B cell (primary cell): ENCODE data around the gene PBXIP1. TPM values are rescaled to one million over a fixed set of nuclear protein-coding genes. Genes with fewer than 3 reads are reported as not detected.
A peak's percentile ranks its signal among the peaks of the same experiment; 100 is the strongest.

ENCODE experiments used
- ATAC-seq: fragments of 200-7000 bp; cut with Tn5 transposase; one replicate; pipeline ENCODE4 v1.10.0; 2021; ENCODE audit warnings: low read depth, mild to moderate bottlenecking, moderate number of reproducible peaks, moderate library complexity
- CTCF ChIA-PET: fragments of 350-600 bp; sonication (Branson Sonifier 250); formaldehyde crosslinking; loops from one replicate; lab custom pipeline; 2021; ENCODE audit warnings: antibody characterized with exemption, inconsistent platforms; lab: Charles Lee
- POLR2A ChIA-PET: fragments of 350-600 bp; sonication (Branson Sonifier 250); formaldehyde crosslinking; loops from one replicate; lab custom pipeline; 2021; ENCODE audit warnings: antibody characterized with exemption; lab: Charles Lee
- DNase-seq: peaks from one replicate; pipeline ENCODE4 v3.0.0; 2013
- H2AFZ ChIP-seq: 2 replicates; pipeline ENCODE4 v1.6.1; 2012; ENCODE audit warnings: mild to moderate bottlenecking, low read depth, low read length; ENCODE audit not compliant: insufficient read depth, poor library complexity, severe bottlenecking
- H3K27ac ChIP-seq, 2 donors: 1 replicate in 1 of 2; 2 replicates in 1 of 2; pipeline ENCODE4 v1.5.1; 2012 to 2013; ENCODE audit warnings: low read length in 2 of 2, mild to moderate bottlenecking in 2 of 2, moderate library complexity in 1 of 2
- H3K27me3 ChIP-seq, 4 experiments: fragments of 200-600 bp in 1 of 4; sonication (generic) in 1 of 4; replicated peaks in 1 of 4; 1 replicate in 2 of 4; 2 replicates in 2 of 4; pipeline versions ENCODE4 v1.6.1 to v1.7.0; 2013 to 2016; ENCODE audit warnings: low read length in 3 of 4, mild to moderate bottlenecking in 2 of 4, mixed read lengths in 1 of 4, moderate library complexity in 1 of 4; ENCODE audit not compliant: insufficient read depth in 4 of 4, control insufficient read depth in 3 of 4; ENCODE audit errors: control extremely low read depth in 1 of 4
- H3K36me3 ChIP-seq, 2 experiments: replicated peaks in 1 of 2; 1 replicate in 1 of 2; 2 replicates in 1 of 2; pipeline versions ENCODE4 v1.6.1 to v1.7.1; 2013; ENCODE audit warnings: low read length in 1 of 2; ENCODE audit not compliant: insufficient read depth in 2 of 2, control insufficient read depth in 1 of 2; ENCODE audit errors: control extremely low read depth in 1 of 2, extremely low read depth in 1 of 2
- H3K4me1 ChIP-seq, 2 donors: fragments of 200-600 bp in 1 of 2; sonication (generic) in 1 of 2; 1 replicate in 1 of 2; 2 replicates in 1 of 2; pipeline versions ENCODE4 v1.5.1 to v1.6.1; 2013 to 2017; ENCODE audit warnings: low read length in 2 of 2; ENCODE audit not compliant: control insufficient read depth in 2 of 2, insufficient read depth in 2 of 2
- H3K4me2 ChIP-seq: replicated peaks from 2 replicates; pipeline ENCODE3; 2012; ENCODE audit warnings: mild to moderate bottlenecking, low read depth, low read length; ENCODE audit not compliant: poor library complexity, severe bottlenecking
- H3K4me3 ChIP-seq, 5 experiments: fragments of 200-600 bp in 1 of 5; sonication (generic) in 1 of 5; 1 replicate in 3 of 5; 2 replicates in 2 of 5; pipeline versions ENCODE4 v1.5.1 to v1.7.0; 2011 to 2016; ENCODE audit warnings: low read length in 4 of 5, mild to moderate bottlenecking in 4 of 5, low read depth in 2 of 5, control low read depth in 1 of 5, moderate library complexity in 1 of 5; ENCODE audit not compliant: insufficient read depth in 1 of 5; ENCODE audit errors: control extremely low read depth in 1 of 5, extremely low read depth in 1 of 5
- H3K79me2 ChIP-seq: fragments of 200-600 bp; sonication (generic); one replicate; pipeline ENCODE4 v1.6.0; 2016; ENCODE audit warnings: low read length; ENCODE audit not compliant: control insufficient read depth, insufficient read depth
- H3K9ac ChIP-seq: fragments of 200-600 bp; sonication (generic); 2 replicates; pipeline ENCODE4 v1.6.1; 2017; ENCODE audit warnings: mild to moderate bottlenecking, low read length, moderate library complexity
- H3K9me3 ChIP-seq, 3 donors: one replicate each; pipeline versions ENCODE4 v1.6.1 to v1.7.1; 2013; ENCODE audit warnings: low read length in 2 of 3; ENCODE audit not compliant: control insufficient read depth in 2 of 3, insufficient read depth in 1 of 3; ENCODE audit errors: control extremely low read depth in 1 of 3
- H4K20me1 ChIP-seq: 2 replicates; pipeline ENCODE4 v1.6.0; 2012; ENCODE audit warnings: mild to moderate bottlenecking, low read length; ENCODE audit not compliant: insufficient read depth, control insufficient read depth, poor library complexity, severe bottlenecking
- H3K27ac Mint-ChIP-seq: one replicate; pipeline ENCODE4 v1.8.0; 2021; ENCODE audit warnings: mixed read lengths
- H3K27me3 Mint-ChIP-seq: one replicate; pipeline ENCODE4 v1.8.0; 2021; ENCODE audit warnings: mixed read lengths
- H3K4me1 Mint-ChIP-seq: one replicate; pipeline ENCODE4 v1.8.0; 2021; ENCODE audit warnings: mixed read lengths
- H3K4me3 Mint-ChIP-seq: one replicate; pipeline ENCODE4 v1.8.0; 2021; ENCODE audit warnings: mixed read lengths
- H3K9me3 Mint-ChIP-seq: one replicate; pipeline ENCODE4 v1.8.0; 2022; ENCODE audit warnings: mixed read lengths; ENCODE audit not compliant: insufficient read depth
- CTCF ChIP-seq: fragments of 200-600 bp; IDR thresholded peaks from one replicate; pipeline ENCODE4 v1.8.0; 2022; ENCODE audit warnings: antibody characterized with exemption, mild to moderate bottlenecking
- EZH2 ChIP-seq: IDR thresholded peaks from 2 replicates; pipeline ENCODE4 v1.6.1; 2012; ENCODE audit warnings: borderline replicate concordance, low read depth, mild to moderate bottlenecking, moderate library complexity, low read length; ENCODE audit not compliant: insufficient read depth, poor library complexity, severe bottlenecking
- WGBS: methylation state at CpG from one replicate; pipeline ENCODE4 v1.1.5; 2013; ENCODE audit warnings: missing lambda C conversion rate; ENCODE audit not compliant: insufficient coverage; 5-methylcytosine and 5-hydroxymethylcytosine counted together
- intact Hi-C: fragments of 100-400 bp; cut with micrococcal nuclease; formaldehyde crosslinking; loops from one replicate; pipeline ENCODE4 v1.10.0; 2022
- polyA plus RNA-seq: library from polyadenylated mRNA; depleted of rRNA; stranded (reverse); fragments of >200 nt; gene quantifications from 2 replicates; pipeline ENCODE4 v1.2.3, GENCODE V29; 2012
- total RNA-seq, 2 donors: library from RNA; stranded (reverse); fragments of 120-200 nt in 1 of 2; gene quantifications; 1 replicate in 1 of 2; 2 replicates in 1 of 2; pipeline versions ENCODE4 v1.2.3 to v1.2.4, GENCODE V29; 2013 to 2022

PBXIP1 gene
- total and polyA plus RNA-seq, 2 donors (not counting 1 experiment from before 2014, with no cell fraction given), result 77.6 to 212 TPM

- ChIA-PET CTCF (interaction anchor here (0.8 to 18.4 kb wide), 8 partner anchors 12 to 83 kb away, joined by 3 to 295 read pairs (median 4); partner anchors contain the start of genes ADAM15, CKS1B and FLAD1), POLR2A (interaction anchor here (0.6 to 7.4 kb wide), 7 partner anchors 13 to 322 kb away, joined by 3 to 74 read pairs (median 4); partner anchors contain the start of genes CKS1B and PMVK)
- H3K36me3 ChIP-seq, result no peaks in the 10 kb centered on the region
- peak overlapping the region; percentile 96 for H3K27ac Mint-ChIP-seq
- no peaks in the 10 kb centered on the region for H3K27me3 Mint-ChIP-seq
- TF ChIP-seq CTCF, result no peak
- TF ChIP-seq EZH2, result no peak
- H3K4me1 ChIP-seq, result peaks cover 41 to 50% of the 10 kb centered on the region in 2 donors
- peaks cover 42% of the 10 kb centered on the region for H3K79me2 ChIP-seq
- H3K4me2 ChIP-seq, result peak overlapping the region; percentile 97
- H3K27me3 ChIP-seq, result no peaks in the 10 kb centered on the region
- peak; percentile 98 for DNase-seq
- peak overlapping the region; percentile 91 for H3K9ac ChIP-seq
- H3K9me3 Mint-ChIP-seq, result no peaks in the 10 kb centered on the region
- peaks cover 9% of the 10 kb centered on the region for H4K20me1 ChIP-seq
- H3K4me3 ChIP-seq, result peak overlapping the region; percentile 74 to 95 (median 86)
- peak overlapping the region; percentile 90 for H2AFZ ChIP-seq
- H3K4me3 Mint-ChIP-seq, result peak overlapping the region; percentile 90
- peak; percentile 81 for ATAC-seq
- under 1% methylated on average over 31 of the region's 38 CpGs for WGBS
- no peaks in the 10 kb centered on the region for H3K9me3 ChIP-seq
- intact Hi-C loops, result loop anchor here (1.0 to 5.0 kb wide), 8 partner anchors 15 to 675 kb away; partner anchors contain the start of genes ADAR, ATP8B2, EFNA4 and FLAD1
- peaks cover 51% of the 10 kb centered on the region for H3K4me1 Mint-ChIP-seq
- peak overlapping the region; percentile 73 to 80 for H3K27ac ChIP-seq
Observed at GRCh38 chr1:155001675-155002463, 46.0 kb upstream of the PBXIP1 start.

- ChIA-PET CTCF (interaction anchor here (0.8 to 18.4 kb wide), 8 partner anchors 13 to 84 kb away, joined by 3 to 295 read pairs (median 4); partner anchors contain the start of genes ADAM15, CKS1B and FLAD1), POLR2A (interaction anchor here (0.6 to 7.4 kb wide), 5 partner anchors 14 to 65 kb away, joined by 3 to 74 read pairs (median 8); partner anchors contain the start of genes CKS1B and PMVK)
- DNase-seq (no peak), ATAC-seq (no peak)
- H3K4me3 Mint-ChIP-seq, result peak overlapping the region; percentile 90
- H3K9me3 ChIP-seq, result no peaks in the 10 kb centered on the region
- no peaks in the 10 kb centered on the region for H3K27me3 Mint-ChIP-seq
- H3K27ac ChIP-seq, result peak overlapping the region; percentile 73 to 80
- H3K27ac Mint-ChIP-seq, result peak overlapping the region; percentile 96
- peaks cover 36 to 44% of the 10 kb centered on the region in 2 donors for H3K4me1 ChIP-seq
- peaks cover 4% of the 10 kb centered on the region for H4K20me1 ChIP-seq
- peak overlapping the region; percentile 74 to 95 (median 86) for H3K4me3 ChIP-seq
- H3K9ac ChIP-seq, result peak overlapping the region; percentile 91
- 0% methylated on average over 11 of the region's 11 CpGs for WGBS
- intact Hi-C loops, result loop anchor here (1.0 to 5.0 kb wide), 5 partner anchors 61 to 674 kb away; partner anchors contain the start of genes ADAR, ATP8B2, EFNA4 and UBE2Q1
- peak overlapping the region; percentile 97 for H3K4me2 ChIP-seq
- no peak for TF ChIP-seq CTCF
- no peak for TF ChIP-seq EZH2
- peaks cover 38% of the 10 kb centered on the region for H3K79me2 ChIP-seq
- H3K27me3 ChIP-seq, result no peaks in the 10 kb centered on the region
- H3K9me3 Mint-ChIP-seq, result no peaks in the 10 kb centered on the region
- H3K36me3 ChIP-seq, result no peaks in the 10 kb centered on the region
- peaks cover 46% of the 10 kb centered on the region for H3K4me1 Mint-ChIP-seq
- peak overlapping the region; percentile 90 for H2AFZ ChIP-seq
Observed at GRCh38 chr1:155001425-155001674, 45.5 kb upstream of the PBXIP1 start.
